ENCODE results near the gene TTLL9. TPM values are rescaled to one million over a fixed set of nuclear protein-coding genes. Genes with fewer than 3 reads are reported as not detected.
"Not testable (repeated sequence)": the region's sequence is repeated elsewhere in the genome, so short reads cannot be mapped to it uniquely, and the experiment has no call there.

Gene TTLL9
- polyA plus RNA-seq, 1 donor (not counting 4 experiments of a cell fraction or from before 2014, with no cell fraction given): not detected

- H3K4me3 ChIP-seq (ENCODE audit: control insufficient read depth in 2 of 3, extremely low read depth in 1 of 3, insufficient read depth in 2 of 3, low read depth in 1 of 3, low read length in 3 of 3): no peak overlapping the region
- H3K9me1 ChIP-seq (ENCODE audit: control insufficient read depth, extremely low read depth, insufficient read depth, low read length): no peaks in the 10 kb centered on the region
- H3K79me2 ChIP-seq (ENCODE audit: control insufficient read depth, insufficient read depth, low read length): no peaks in the 10 kb centered on the region
- no peaks in the 10 kb centered on the region for H3K36me3 ChIP-seq (ENCODE audit: control insufficient read depth in 2 of 2, extremely low read depth in 1 of 2, insufficient read depth in 2 of 2, low read length in 2 of 2)
- dilution Hi-C loops (cut with MboI; ENCODE audit: extremely low pct_ligation_motif_present, low sequenced_read_pairs): no loop called here
- no peak overlapping the region for H3K27ac ChIP-seq (ENCODE audit: control insufficient read depth, insufficient read depth, low read length)
- peaks cover 13% of the 10 kb centered on the region for H3K27me3 ChIP-seq (ENCODE audit: control insufficient read depth, extremely low read depth, insufficient read depth, low read length)
- DNase-seq (ENCODE audit: low read depth, low spot score): no peak
- H3K9ac ChIP-seq (ENCODE audit: control insufficient read depth, extremely low read depth, insufficient read depth, low read length): no peak overlapping the region
- H4K20me1 ChIP-seq (ENCODE audit: control insufficient read depth, extremely low read depth, insufficient read depth, low read length): no peaks in the 10 kb centered on the region
- no peaks in the 10 kb centered on the region for H3K9me3 ChIP-seq (ENCODE audit: control insufficient read depth, low read depth, low read length)
- H2AFZ ChIP-seq (ENCODE audit: control insufficient read depth, low read length): no peak overlapping the region
- TF ChIP-seq CTCF (optimal IDR thresholded peaks at IDR 0.05 in 1 of 3, IDR thresholded peaks at IDR 0.05 in 1 of 3, conservative IDR thresholded peaks at IDR 0.05 in 1 of 3; ENCODE audit: extremely low read depth in 1 of 3, insufficient read depth in 2 of 3, low read length in 3 of 3) (no peak), EZH2 (IDR thresholded peaks at IDR 0.05; ENCODE audit: low read length) (no peak)
- no peaks in the 10 kb centered on the region for H3K4me1 ChIP-seq (ENCODE audit: control insufficient read depth, extremely low read depth, insufficient read depth, low read length)
- no peak for FAIRE-seq
- H3K4me2 ChIP-seq (ENCODE audit: control insufficient read depth, extremely low read depth, insufficient read depth, low read depth, low read length): no peak overlapping the region
Measured at GRCh38 chr20:31916708-31917107, 46.3 kb downstream of the TTLL9 start.

GRCh38 chr20:31917962-31918412 is 47.6 kb downstream of the TTLL9 start:
- H2AFZ ChIP-seq (ENCODE audit: control insufficient read depth, low read length); H3K4me1 ChIP-seq (ENCODE audit: control insufficient read depth, extremely low read depth, insufficient read depth, low read length); H3K9me3 ChIP-seq (ENCODE audit: control insufficient read depth, low read depth, low read length); H3K9me1 ChIP-seq (ENCODE audit: control insufficient read depth, extremely low read depth, insufficient read depth, low read length); H3K79me2 ChIP-seq (ENCODE audit: control insufficient read depth, insufficient read depth, low read length); H3K4me3 ChIP-seq (ENCODE audit: control insufficient read depth in 2 of 3, extremely low read depth in 1 of 3, insufficient read depth in 2 of 3, low read depth in 1 of 3, low read length in 3 of 3); FAIRE-seq; H4K20me1 ChIP-seq (ENCODE audit: control insufficient read depth, extremely low read depth, insufficient read depth, low read length); H3K27ac ChIP-seq (ENCODE audit: control insufficient read depth, insufficient read depth, low read length); H3K9ac ChIP-seq (ENCODE audit: control insufficient read depth, extremely low read depth, insufficient read depth, low read length); H3K36me3 ChIP-seq (ENCODE audit: control insufficient read depth in 2 of 2, extremely low read depth in 1 of 2, insufficient read depth in 2 of 2, low read length in 2 of 2); dilution Hi-C loops (cut with MboI; ENCODE audit: extremely low pct_ligation_motif_present, low sequenced_read_pairs); H3K4me2 ChIP-seq (ENCODE audit: control insufficient read depth, extremely low read depth, insufficient read depth, low read depth, low read length); DNase-seq (ENCODE audit: low read depth, low spot score): not testable (repeated sequence)
- H3K27me3 ChIP-seq (ENCODE audit: control insufficient read depth, extremely low read depth, insufficient read depth, low read length): peaks cover 13% of the 10 kb centered on the region

DNA sequence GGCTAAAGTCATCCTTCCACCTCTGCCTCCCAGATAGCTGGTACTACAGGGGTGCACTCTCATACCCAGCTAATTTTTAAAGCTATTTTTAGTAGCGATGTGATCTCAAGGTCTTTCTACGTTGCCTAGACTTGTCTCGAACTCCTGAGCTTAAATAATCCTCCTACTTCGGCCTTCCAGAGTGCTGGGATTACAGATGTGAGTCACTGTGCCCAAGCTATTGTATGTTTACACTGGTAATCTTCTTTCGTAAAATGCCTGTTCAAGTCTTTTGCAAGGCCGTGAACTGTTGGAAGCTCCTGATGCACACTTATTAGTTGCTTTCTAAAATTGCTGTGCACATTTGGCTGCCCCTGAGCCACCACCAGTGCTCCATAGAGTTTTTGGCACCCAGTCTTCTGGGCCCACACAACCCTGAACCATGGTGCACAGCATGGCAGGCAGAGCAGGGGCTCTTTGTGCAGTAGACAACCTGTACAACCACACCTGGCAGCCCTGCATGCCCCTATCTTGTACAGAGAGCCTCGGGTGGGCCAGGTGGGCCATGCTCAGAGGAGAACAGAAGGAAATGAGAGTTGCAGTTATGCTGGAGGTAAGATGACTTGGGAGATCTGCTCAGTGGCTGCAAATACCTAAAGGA is 48.2 kb downstream of the TTLL9 start:
- FAIRE-seq: no peak
- Histone ChIP-seq H3K27me3 (ENCODE audit: control insufficient read depth, extremely low read depth, insufficient read depth, low read length) (peaks cover 13% of the 10 kb centered on the region), H3K79me2 (ENCODE audit: control insufficient read depth, insufficient read depth, low read length) (no peaks in the 10 kb centered on the region), H3K9me3 (ENCODE audit: control insufficient read depth, low read depth, low read length) (no peaks in the 10 kb centered on the region), H2AFZ (ENCODE audit: control insufficient read depth, low read length) (no peak overlapping the region), H3K4me3 (ENCODE audit: control insufficient read depth in 2 of 3, extremely low read depth in 1 of 3, insufficient read depth in 2 of 3, low read depth in 1 of 3, low read length in 3 of 3) (no peak overlapping the region), H3K4me1 (ENCODE audit: control insufficient read depth, extremely low read depth, insufficient read depth, low read length) (no peaks in the 10 kb centered on the region), H3K27ac (ENCODE audit: control insufficient read depth, insufficient read depth, low read length) (no peak overlapping the region), H3K9ac (ENCODE audit: control insufficient read depth, extremely low read depth, insufficient read depth, low read length) (no peak overlapping the region), H3K9me1 (ENCODE audit: control insufficient read depth, extremely low read depth, insufficient read depth, low read length) (no peaks in the 10 kb centered on the region), H4K20me1 (ENCODE audit: control insufficient read depth, extremely low read depth, insufficient read depth, low read length) (no peaks in the 10 kb centered on the region), H3K36me3 (ENCODE audit: control insufficient read depth in 2 of 2, extremely low read depth in 1 of 2, insufficient read depth in 2 of 2, low read length in 2 of 2) (no peaks in the 10 kb centered on the region), H3K4me2 (ENCODE audit: control insufficient read depth, extremely low read depth, insufficient read depth, low read depth, low read length) (no peak overlapping the region)
- DNase-seq (ENCODE audit: low read depth, low spot score): no peak
- dilution Hi-C loops (cut with MboI; ENCODE audit: extremely low pct_ligation_motif_present, low sequenced_read_pairs): no loop called here
- TF ChIP-seq EZH2 (IDR thresholded peaks at IDR 0.05; ENCODE audit: low read length): no peak
- no peak for TF ChIP-seq CTCF (optimal IDR thresholded peaks at IDR 0.05 in 1 of 3, IDR thresholded peaks at IDR 0.05 in 1 of 3, conservative IDR thresholded peaks at IDR 0.05 in 1 of 3; ENCODE audit: extremely low read depth in 1 of 3, insufficient read depth in 2 of 3, low read length in 3 of 3)
